Measurements from ENCODE around the gene TRAPPC12.
"Not testable (repeated sequence)": the region's sequence is repeated elsewhere in the genome, so short reads cannot be mapped to it uniquely, and the experiment has no call there.

TRAPPC12 gene

DNA sequence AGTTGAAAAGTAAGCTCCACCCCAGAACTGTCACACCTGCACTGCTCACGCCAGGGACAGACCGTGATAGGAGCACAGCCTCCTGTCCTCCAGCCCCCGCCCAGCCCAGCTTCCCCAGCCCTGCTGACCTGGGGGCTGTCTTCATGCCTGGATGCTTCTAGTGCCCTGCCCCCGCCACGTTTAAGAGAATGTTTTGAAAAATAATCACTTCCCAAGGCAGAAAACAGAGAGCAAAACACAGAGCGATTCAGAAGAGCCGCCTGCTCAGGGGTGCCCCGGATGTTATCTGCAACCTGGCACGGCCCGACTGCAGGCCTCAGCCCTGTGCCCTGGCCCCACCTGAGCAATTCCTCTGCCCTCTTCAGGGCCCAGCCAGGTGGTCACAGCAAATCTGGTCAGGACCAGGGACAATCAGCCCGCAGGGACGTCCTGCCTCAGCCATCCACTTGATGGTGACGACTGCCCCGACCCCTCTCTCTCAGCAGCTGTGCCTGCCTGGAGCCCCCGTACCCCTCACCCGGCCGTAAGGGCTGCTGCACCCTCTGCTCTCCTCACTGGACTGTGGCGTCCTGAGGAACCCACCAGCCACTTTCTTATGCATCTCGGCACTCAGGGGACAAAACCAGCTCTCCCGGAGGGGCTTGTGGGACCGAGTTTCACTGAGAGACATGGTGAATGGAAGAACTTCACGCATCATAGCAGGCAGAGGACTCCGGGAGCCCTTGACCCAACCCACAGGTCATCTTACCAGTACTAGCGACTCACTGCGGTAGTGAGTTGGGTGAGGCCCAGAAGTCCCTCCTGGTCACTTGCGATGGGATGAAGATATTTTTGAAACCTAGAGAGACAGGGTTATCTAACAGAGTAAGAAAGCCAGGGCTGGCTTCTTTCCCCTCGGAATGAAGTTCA lies 109.6 kb downstream of the TRAPPC12 start:
- no peak for DNase-seq

GRCh38 chr2:3489764-3490115 lies 110.2 kb downstream of the TRAPPC12 start:
- no peak for DNase-seq

- no peak for DNase-seq
These were observed 111.0 kb downstream of the TRAPPC12 start for GRCh38 chr2:3490191-3491170.

GRCh38 chr2:3491306-3491705 lies 111.8 kb downstream of the TRAPPC12 start:
- DNase-seq = no peak

- no peak for DNase-seq
These were observed 112.4 kb downstream of the TRAPPC12 start for GRCh38 chr2:3491716-3492474.

DNA sequence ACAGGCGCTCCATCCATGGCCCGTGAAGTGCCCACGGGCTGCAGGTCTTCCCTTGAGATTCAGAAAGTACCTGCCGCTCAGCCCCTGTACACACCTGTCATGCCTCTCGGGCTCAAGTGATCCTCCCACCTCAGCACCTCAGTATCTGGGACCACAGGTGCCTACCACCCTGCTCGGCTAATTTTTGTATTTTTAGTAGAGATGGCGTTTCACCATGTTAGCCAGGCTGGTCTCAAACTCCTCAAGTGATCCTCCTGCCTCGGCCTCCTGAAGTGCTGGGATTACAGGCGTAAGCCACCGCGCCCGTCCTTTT lies 112.9 kb downstream of the TRAPPC12 start:
- DNase-seq = not testable (repeated sequence)

GRCh38 chr2:3492951-3493614 lies 113.6 kb downstream of the TRAPPC12 start:
- DNase-seq = no peak

- no peak for DNase-seq
These were observed 114.1 kb downstream of the TRAPPC12 start for GRCh38 chr2:3493615-3494007.

DNA sequence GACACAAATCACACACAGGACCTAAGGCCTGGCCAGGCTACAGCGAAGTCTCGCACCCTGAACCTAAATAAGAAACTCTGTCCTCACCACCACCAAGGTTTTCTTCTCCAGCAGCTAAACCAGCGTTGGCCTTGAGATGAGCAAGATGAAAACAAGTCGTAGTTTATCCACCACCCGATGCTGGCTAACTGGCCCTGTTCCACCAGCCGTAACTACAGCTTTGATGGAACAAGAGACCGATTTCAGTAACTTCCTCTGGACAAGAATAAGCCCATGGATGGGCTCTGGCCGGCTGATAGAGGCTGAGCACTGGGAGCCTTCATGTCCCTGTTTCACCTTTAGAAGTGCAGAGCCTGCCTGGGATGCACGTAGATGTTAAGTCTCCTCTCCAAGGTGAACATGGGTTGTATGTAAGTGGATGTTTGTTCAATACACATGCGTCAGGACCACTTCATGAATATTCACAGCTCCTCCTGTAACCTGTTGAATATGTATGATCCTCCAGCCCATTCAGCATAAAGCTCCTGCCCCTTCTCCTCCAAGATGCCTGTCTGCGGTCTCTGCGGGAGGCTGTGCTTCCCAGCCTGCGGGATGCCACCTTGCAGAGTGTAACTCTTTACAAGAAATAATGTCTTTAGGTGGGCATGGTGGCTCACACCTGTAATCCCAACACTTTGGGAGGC lies 115.6 kb downstream of the TRAPPC12 start:
- DNase-seq = no peak

- not testable (repeated sequence) for DNase-seq
These were observed 117.2 kb downstream of the TRAPPC12 start for GRCh38 chr2:3496708-3497080.

DNA sequence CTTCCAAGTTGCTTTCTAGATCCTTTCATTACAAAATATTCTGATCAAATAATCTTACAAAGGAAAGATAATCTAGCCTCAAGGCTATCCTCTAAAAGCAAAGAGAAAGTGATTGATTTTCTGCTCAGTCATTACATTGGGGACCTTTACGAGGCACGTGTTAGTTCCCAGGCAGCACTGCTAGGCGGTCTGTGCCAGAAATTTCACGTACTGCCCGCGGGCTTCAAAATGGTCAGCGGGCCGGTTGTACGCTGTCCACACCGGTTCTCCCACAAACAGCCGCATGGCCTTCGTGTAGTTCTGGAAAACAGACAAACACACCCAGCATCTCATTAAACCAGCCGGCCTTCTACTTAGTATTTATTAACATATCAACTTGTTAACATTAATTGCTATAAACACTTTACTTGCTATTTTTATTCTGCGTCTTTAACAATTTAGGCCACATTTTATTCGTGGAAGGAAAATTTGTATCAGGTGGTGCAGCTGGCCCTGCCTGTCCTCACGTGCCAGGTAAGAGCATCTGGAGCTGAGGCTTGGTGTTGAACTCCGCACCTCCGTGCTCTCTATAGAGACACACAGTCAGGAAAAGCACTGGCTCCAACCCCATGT lies 119.4 kb downstream of the TRAPPC12 start:
- DNase-seq = no peak

DNA sequence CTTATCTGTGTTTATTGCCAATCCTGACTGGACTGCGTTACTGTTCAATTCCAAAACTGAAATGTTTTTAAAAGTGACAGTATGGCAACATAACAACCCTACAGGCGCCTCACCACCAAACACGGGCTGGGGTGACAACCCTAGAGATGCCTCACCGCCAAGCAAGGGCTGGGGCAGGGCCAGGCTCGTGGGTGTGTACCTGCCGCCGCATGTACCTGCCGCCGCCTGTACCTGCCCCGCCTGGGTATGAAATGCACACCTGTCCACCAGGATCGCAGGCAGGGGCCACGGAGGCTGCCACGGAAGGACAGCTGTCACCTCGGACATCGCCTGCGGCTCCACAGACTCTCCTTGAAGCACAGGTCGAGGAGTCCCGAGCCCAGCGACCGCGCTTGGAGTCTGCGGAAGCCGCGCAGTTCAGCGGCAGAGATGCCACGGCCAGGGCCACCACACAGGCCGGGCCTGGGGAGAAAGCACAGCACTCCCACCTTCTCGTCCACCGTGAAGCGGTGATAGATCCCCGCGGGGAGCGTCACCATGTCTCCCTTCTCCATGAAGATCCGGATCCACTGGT lies 120.9 kb downstream of the TRAPPC12 start:
- no peak for DNase-seq

GRCh38 chr2:3503046-3503445 lies 123.6 kb downstream of the TRAPPC12 start:
- no peak for DNase-seq

GRCh38 chr2:3503483-3503882 lies 124.0 kb downstream of the TRAPPC12 start:
- no peak for DNase-seq

- DNase-seq = no peak
These were observed 125.2 kb downstream of the TRAPPC12 start for GRCh38 chr2:3504741-3505140.

- no peak for DNase-seq
These were observed 126.3 kb downstream of the TRAPPC12 start for GRCh38 chr2:3505771-3506170.

DNA sequence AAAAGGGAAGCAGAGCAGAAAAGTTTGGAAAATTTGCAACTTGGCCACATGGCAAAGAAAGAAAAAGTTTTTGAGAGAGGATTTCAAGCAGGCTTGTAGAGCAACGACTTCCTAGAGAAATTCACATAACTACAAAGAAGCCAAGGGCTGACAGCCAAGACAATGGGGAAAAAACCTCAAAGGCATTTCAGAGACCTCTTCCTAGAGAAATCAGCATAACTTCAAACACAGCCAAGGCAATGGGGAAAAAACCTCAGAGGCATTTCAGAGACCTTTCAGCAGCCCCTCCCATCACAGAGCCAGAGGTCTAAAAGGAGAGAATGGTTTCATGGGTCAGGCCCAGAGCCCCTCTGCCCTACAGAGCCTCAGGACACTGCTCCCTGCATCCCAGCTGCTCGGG lies 132.6 kb downstream of the TRAPPC12 start:
- no peak for DNase-seq

DNA sequence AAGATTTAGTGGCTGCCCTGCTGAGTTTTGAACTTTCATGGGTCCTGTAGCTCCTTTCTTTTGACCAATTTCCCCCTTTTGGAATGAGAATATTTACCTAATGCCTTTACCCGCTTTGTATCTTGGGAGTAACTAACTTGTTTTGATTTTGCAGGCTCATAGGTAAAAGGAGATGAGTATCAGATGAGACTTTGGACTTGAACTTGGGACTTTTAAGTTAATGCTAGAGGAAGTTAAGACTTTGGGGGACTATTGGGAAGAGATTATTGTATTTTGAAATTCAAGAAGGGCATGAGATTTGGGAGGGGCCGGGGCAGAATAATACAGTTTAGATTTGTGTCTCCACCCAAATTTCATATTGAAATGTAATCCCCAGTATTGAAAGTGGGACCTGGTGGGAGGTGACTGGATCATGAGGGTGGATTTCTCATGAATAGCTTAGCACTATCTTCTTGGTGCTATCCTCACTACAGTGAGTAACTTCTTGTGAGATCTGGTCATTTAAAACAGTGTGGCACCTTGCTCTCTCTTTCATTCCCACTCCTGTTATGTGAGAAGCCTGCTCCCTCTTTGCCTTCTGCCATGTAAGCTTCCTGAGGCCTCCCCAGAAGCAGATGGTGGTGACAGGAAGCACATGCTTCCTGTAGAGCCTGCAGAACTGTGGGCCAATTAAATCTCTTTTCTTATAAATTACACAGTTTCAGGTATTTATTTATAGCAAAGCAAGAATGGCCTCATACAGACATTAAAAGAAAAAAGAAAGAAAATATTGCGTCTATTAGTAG lies 133.7 kb downstream of the TRAPPC12 start:
- no peak for DNase-seq

DNA sequence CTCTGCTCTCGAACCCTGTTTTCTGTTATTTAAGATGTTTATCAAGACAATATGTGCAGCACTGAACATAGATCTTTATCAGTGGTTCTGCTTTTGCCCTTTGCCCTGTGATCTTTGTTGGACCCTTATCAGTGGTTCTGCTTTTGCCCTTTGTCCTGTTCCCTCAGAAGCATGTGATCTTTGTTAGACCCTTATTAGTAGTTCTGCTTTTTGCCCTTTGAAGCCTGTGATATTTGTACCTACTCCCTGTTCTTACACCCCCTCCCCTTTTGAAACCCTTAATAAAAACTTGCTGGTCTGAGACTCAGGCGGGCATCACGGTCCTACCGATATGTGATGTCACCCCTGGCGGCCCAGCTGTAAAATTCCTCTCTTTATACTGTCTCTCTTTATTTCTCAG lies 135.9 kb downstream of the TRAPPC12 start:
- DNase-seq = not testable (repeated sequence)

DNA sequence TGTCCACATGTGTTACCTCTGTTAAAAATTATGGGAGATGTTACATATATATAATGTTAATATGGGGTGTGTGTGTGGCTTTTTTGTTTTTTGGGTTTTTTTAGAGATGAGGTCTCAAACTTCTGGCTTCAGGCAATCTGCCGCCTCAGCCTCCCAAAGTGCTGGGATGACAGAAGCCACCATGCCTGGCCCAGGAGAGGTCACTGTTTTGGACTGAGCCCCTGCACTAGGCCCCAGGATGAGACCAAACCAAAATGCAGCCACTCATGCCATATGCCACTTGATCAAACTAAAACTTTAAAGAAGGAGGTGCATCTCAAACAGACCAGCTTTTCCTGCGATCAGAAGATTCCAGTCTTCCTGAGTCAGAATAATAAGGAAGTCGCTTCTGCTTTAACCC lies 137.3 kb downstream of the TRAPPC12 start:
- DNase-seq = no peak

All from stimulated activated CD8-positive, alpha-beta memory T cell treated with anti-CD3 and anti-CD28 coated beads, Interleukin-4, amount 100 ng/mL, for 48 hours (primary cell).